ENCODE data around the gene TGFBR3L.
"Not testable (repeated sequence)": the region's sequence is repeated elsewhere in the genome, so short reads cannot be mapped to it uniquely, and the experiment has no call there.

Gene TGFBR3L

GRCh38 chr19:7916103-7916954 lies 1.7 kb downstream of the TGFBR3L start:
- TF ChIP-seq ZNF70 (CRISPR knock-in tag; IDR thresholded peaks at IDR 0.05) (no peak), ZFP3 (CRISPR knock-in tag; IDR thresholded peaks at IDR 0.05) (peak; percentile 92), CSRNP3 (CRISPR knock-in tag; IDR thresholded peaks at IDR 0.05) (no peak)
- ATAC-seq = peak; percentile 0; the same call in 1 of the 3 replicates

GRCh38 chr19:7916955-7917266 lies 2.3 kb downstream of the TGFBR3L start:
- TF ChIP-seq ARNTL (CRISPR knock-in tag; IDR thresholded peaks at IDR 0.05; ENCODE audit: borderline replicate concordance, low read depth) (no peak), ISL1 (CRISPR knock-in tag; IDR thresholded peaks at IDR 0.05) (no peak), ZC3H10 (CRISPR knock-in tag; IDR thresholded peaks at IDR 0.05) (no peak), GLIS3 (CRISPR knock-in tag; IDR thresholded peaks at IDR 0.05) (no peak), SNAI2 (CRISPR knock-in tag; IDR thresholded peaks at IDR 0.05) (no peak), ZNF70 (CRISPR knock-in tag; IDR thresholded peaks at IDR 0.05) (no peak), POU6F1 (CRISPR knock-in tag; IDR thresholded peaks at IDR 0.05; ENCODE audit: borderline replicate concordance, low read depth) (no peak), PPARA (CRISPR knock-in tag; IDR thresholded peaks at IDR 0.05; ENCODE audit: borderline replicate concordance) (no peak), RARB (CRISPR knock-in tag; IDR thresholded peaks at IDR 0.05) (no peak)
- ATAC-seq = no peak

GRCh38 chr19:7917267-7918061 lies 2.8 kb downstream of the TGFBR3L start:
- TF ChIP-seq CSDC2 (CRISPR knock-in tag; IDR thresholded peaks at IDR 0.05) = no peak
- no peak for TF ChIP-seq CREB5 (CRISPR knock-in tag; IDR thresholded peaks at IDR 0.05; ENCODE audit: low read depth)
- no peak for TF ChIP-seq ZNF8 (CRISPR knock-in tag; IDR thresholded peaks at IDR 0.05)
- TF ChIP-seq ARNTL (CRISPR knock-in tag; IDR thresholded peaks at IDR 0.05; ENCODE audit: borderline replicate concordance, low read depth) = no peak
- TF ChIP-seq TOX (CRISPR knock-in tag; IDR thresholded peaks at IDR 0.05; ENCODE audit: borderline replicate concordance) = no peak
- no peak for TF ChIP-seq PPARA (CRISPR knock-in tag; IDR thresholded peaks at IDR 0.05; ENCODE audit: borderline replicate concordance)
- TF ChIP-seq ZNF565 (CRISPR knock-in tag; conservative IDR thresholded peaks at IDR 0.05; ENCODE audit: low read depth) = no peak
- no peak for TF ChIP-seq ZNF70 (CRISPR knock-in tag; IDR thresholded peaks at IDR 0.05)
- TF ChIP-seq OSR1 (CRISPR knock-in tag; IDR thresholded peaks at IDR 0.05) = no peak

GRCh38 chr19:7918062-7918614 lies 3.5 kb downstream of the TGFBR3L start:
- not testable (repeated sequence) for ATAC-seq

More at GRCh38 chr19:7917267-7918061, 2.8 kb downstream of the TGFBR3L start:
- peak; percentile 28 for ATAC-seq

GRCh38 chr19:7918615-7919421 lies 4.2 kb downstream of the TGFBR3L start:
- ATAC-seq = no peak
- TF ChIP-seq ZFP30 (CRISPR knock-in tag; IDR thresholded peaks at IDR 0.05) (no peak), ZNF8 (CRISPR knock-in tag; IDR thresholded peaks at IDR 0.05) (no peak), ZNF565 (CRISPR knock-in tag; conservative IDR thresholded peaks at IDR 0.05; ENCODE audit: low read depth) (no peak), ESRRG (CRISPR knock-in tag; IDR thresholded peaks at IDR 0.05) (no peak), ZNF70 (CRISPR knock-in tag; IDR thresholded peaks at IDR 0.05) (no peak), ISL1 (CRISPR knock-in tag; IDR thresholded peaks at IDR 0.05) (no peak), POU6F1 (CRISPR knock-in tag; IDR thresholded peaks at IDR 0.05; ENCODE audit: borderline replicate concordance, low read depth) (no peak), TCF4 (CRISPR knock-in tag; IDR thresholded peaks at IDR 0.05; ENCODE audit: borderline replicate concordance) (no peak), CREB5 (CRISPR knock-in tag; IDR thresholded peaks at IDR 0.05; ENCODE audit: low read depth) (no peak), CSDC2 (CRISPR knock-in tag; IDR thresholded peaks at IDR 0.05) (no peak), RARB (CRISPR knock-in tag; IDR thresholded peaks at IDR 0.05) (no peak), CSRNP3 (CRISPR knock-in tag; IDR thresholded peaks at IDR 0.05) (no peak), ARNTL (CRISPR knock-in tag; IDR thresholded peaks at IDR 0.05; ENCODE audit: borderline replicate concordance, low read depth) (no peak), OSR1 (CRISPR knock-in tag; IDR thresholded peaks at IDR 0.05) (no peak), GLIS3 (CRISPR knock-in tag; IDR thresholded peaks at IDR 0.05) (no peak), SNAI2 (CRISPR knock-in tag; IDR thresholded peaks at IDR 0.05) (no peak)

All from SK-N-SH treated with all-trans-retinoic acid at 6 μM for 48 hours (cell line).